Hepatocyte (in vitro differentiated cells): ENCODE data around the gene SMIM7. TPM values are rescaled to one million over a fixed set of nuclear protein-coding genes. Genes with fewer than 3 reads are reported as not detected.

Experiments used
- DNase-seq: peaks from one replicate; pipeline ENCODE4 v3.0.0-alpha.2; 2016; ENCODE audit warnings: low spot score
- H2AFZ ChIP-seq: fragments of 200-600 bp; sonication (generic); 2 replicates; pipeline ENCODE4 v1.6.0; 2016; ENCODE audit warnings: antibody characterized with exemption, mild to moderate bottlenecking
- H3K27ac ChIP-seq: fragments of 200-600 bp; sonication (generic); 2 replicates; pipeline ENCODE4 v1.5.1; 2016; ENCODE audit warnings: mild to moderate bottlenecking
- H3K27me3 ChIP-seq: fragments of 200-600 bp; sonication (generic); 2 replicates; pipeline ENCODE4 v1.6.1; 2016
- H3K36me3 ChIP-seq: fragments of 200-600 bp; sonication (generic); replicated peaks from 2 replicates; pipeline ENCODE4 v1.5.1; 2016; ENCODE audit warnings: low read depth; ENCODE audit not compliant: insufficient read depth
- H3K4me1 ChIP-seq: fragments of 200-600 bp; sonication (generic); 2 replicates; pipeline ENCODE4 v1.5.1; 2016; ENCODE audit warnings: mild to moderate bottlenecking, moderate library complexity; ENCODE audit not compliant: insufficient read depth
- H3K4me2 ChIP-seq: fragments of 200-600 bp; sonication (generic); 2 replicates; pipeline ENCODE4 v1.6.0; 2016
- H3K4me3 ChIP-seq: fragments of 200-600 bp; sonication (generic); 2 replicates; pipeline ENCODE4 v1.5.1; 2016; ENCODE audit warnings: mild to moderate bottlenecking
- H3K79me2 ChIP-seq: fragments of 200-600 bp; sonication (generic); 2 replicates; pipeline ENCODE4 v1.6.0; 2017; ENCODE audit warnings: mild to moderate bottlenecking
- H3K9me2 ChIP-seq: fragments of 200-600 bp; sonication (generic); replicated peaks from 2 replicates; pipeline ENCODE4 v1.6.0; 2017; ENCODE audit warnings: mild to moderate bottlenecking; ENCODE audit not compliant: insufficient read depth
- H3K9me3 ChIP-seq: fragments of 200-600 bp; sonication (generic); 2 replicates; pipeline ENCODE4 v1.5.1; 2016; ENCODE audit warnings: low read depth, mild to moderate bottlenecking
- H4K20me1 ChIP-seq: fragments of 200-600 bp; sonication (generic); 2 replicates; pipeline ENCODE4 v1.6.0; 2016; ENCODE audit warnings: mild to moderate bottlenecking; ENCODE audit not compliant: insufficient read depth, poor library complexity, severe bottlenecking
- EZH2 ChIP-seq: fragments of 200-600 bp; sonication (generic); IDR thresholded peaks from 2 replicates; pipeline ENCODE4 v1.6.1; 2016; ENCODE audit warnings: antibody characterized with exemption, mild to moderate bottlenecking, borderline replicate concordance
- EZH2phosphoT487 ChIP-seq: fragments of 200-600 bp; sonication (generic); IDR thresholded peaks from one replicate; pipeline ENCODE4 v1.6.1; 2018; ENCODE audit warnings: antibody characterized with exemption, mild to moderate bottlenecking, low read depth, moderate library complexity; ENCODE audit not compliant: unreplicated experiment, severe bottlenecking
- WGBS: methylation state at CpG from one replicate; pipeline ENCODE4 v1.1.6; 2016; ENCODE audit warnings: low lambda C conversion rate; ENCODE audit errors: missing lambda C conversion rate; 5-methylcytosine and 5-hydroxymethylcytosine counted together
- polyA plus RNA-seq: library from polyadenylated mRNA; unstranded; fragments of >200 nt; fragmentation: Nextera tagmentation; extraction: Ambion mirVana; gene quantifications from 2 replicates; pipeline ENCODE4 v1.2.1, GENCODE V29; 2016
- total RNA-seq: library from RNA; depleted of rRNA; stranded (reverse); fragments of >200 nt; gene quantifications from 2 replicates; pipeline ENCODE4 v1.2.3, GENCODE V29; 2014
- TF ChIP-seq, protein P1 (sequence below): fragments of 200-600 bp; sonication (generic); IDR thresholded peaks from 2 replicates; pipeline ENCODE4 v1.5.1; 2016; ENCODE audit warnings: antibody characterized with exemption, mild to moderate bottlenecking; ENCODE audit not compliant: poor library complexity

The SMIM7 gene
- total and polyA plus RNA-seq, 2 experiments from 2014 or later: 99.2 to 141 TPM

DNA sequence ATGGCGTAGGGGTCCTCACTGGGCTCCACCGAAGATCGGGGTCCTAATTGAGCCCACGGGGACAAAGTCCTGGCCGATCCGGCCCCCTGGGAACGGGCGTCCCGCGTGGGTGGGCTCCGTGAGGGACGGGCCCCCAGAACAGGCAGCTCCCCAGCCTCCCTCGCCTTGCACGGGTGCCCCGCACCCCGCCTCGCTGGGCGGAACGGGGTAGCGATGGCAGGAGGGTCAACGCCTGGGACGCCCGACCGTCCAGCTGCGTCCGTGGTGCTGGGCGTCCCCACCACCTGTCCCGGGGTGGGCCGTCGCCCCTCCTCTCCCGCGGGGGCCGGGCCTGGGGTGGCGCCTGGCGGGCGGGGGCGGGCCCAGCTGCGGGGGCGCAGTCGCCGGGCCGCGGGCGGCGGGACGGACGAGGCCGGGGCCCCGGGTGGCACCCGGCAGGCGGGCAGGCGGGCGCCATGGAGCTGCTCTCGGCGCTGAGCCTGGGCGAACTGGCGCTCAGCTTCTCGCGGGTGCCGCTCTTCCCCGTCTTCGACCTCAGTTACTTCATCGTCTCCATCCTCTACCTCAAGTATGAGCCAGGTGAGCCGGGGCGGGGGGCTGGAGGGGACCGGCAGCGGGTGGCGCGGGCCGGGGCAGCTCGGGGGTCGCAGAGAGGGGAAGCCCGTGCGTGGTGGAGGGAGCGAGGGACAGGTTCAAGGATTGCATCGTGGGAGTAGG, 977 bp upstream of the SMIM7 start, which contains the start of gene TMEM38A:
TMEM38A (plus strand) TSS at position 377 of the 717 bp plus-strand sequence; CDS start at position 456, 79 bp downstream.
- Histone ChIP-seq H2AFZ (peak within 1 kb of the TSS; percentile 92), H3K4me3 (peak within 1 kb of the TSS; percentile 80), H3K27me3 (no peaks in the 10 kb centered on the region), H3K4me2 (peak within 1 kb of the TSS; percentile 89), H3K79me2 (peaks cover 42% of the 10 kb centered on the region), H3K4me1 (peaks cover 10% of the 10 kb centered on the region), H3K27ac (peak within 1 kb of the TSS; percentile 94), H3K9me2 (no peaks in the 10 kb centered on the region), H3K9me3 (no peaks in the 10 kb centered on the region), H3K36me3 (no peaks in the 10 kb centered on the region), H4K20me1 (peaks cover 26% of the 10 kb centered on the region)
- 3% methylated on average over 24 of the region's 76 CpGs for WGBS
- DNase-seq: peak; percentile 77
- no peak for TF ChIP-seq EZH2
- TF ChIP-seq, protein P1, sequence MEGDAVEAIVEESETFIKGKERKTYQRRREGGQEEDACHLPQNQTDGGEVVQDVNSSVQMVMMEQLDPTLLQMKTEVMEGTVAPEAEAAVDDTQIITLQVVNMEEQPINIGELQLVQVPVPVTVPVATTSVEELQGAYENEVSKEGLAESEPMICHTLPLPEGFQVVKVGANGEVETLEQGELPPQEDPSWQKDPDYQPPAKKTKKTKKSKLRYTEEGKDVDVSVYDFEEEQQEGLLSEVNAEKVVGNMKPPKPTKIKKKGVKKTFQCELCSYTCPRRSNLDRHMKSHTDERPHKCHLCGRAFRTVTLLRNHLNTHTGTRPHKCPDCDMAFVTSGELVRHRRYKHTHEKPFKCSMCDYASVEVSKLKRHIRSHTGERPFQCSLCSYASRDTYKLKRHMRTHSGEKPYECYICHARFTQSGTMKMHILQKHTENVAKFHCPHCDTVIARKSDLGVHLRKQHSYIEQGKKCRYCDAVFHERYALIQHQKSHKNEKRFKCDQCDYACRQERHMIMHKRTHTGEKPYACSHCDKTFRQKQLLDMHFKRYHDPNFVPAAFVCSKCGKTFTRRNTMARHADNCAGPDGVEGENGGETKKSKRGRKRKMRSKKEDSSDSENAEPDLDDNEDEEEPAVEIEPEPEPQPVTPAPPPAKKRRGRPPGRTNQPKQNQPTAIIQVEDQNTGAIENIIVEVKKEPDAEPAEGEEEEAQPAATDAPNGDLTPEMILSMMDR: no peak
- no peak for TF ChIP-seq EZH2phosphoT487

DNA sequence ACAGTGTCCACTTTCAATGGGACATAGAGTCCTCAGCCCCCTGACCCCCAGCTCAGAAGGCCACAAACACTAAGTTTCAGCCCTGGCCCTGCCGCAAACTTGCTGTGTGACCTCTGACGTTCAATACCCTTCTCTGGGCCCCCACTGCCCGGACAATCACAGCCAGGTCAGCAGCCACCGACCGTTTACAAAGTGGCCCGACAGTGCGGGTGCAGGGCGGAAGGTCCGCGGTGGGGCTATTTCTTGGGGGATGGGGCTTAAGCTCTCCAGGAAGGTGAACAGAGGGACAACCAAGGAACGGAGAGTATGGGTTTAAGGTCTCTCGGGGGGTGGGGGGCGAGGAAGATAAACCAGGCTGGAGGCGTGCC, 496 bp downstream of the SMIM7 start:
- peak overlapping the region; percentile 36 for H3K27ac ChIP-seq
- 4% methylated on average over 11 of the region's 14 CpGs for WGBS
- TF ChIP-seq EZH2phosphoT487 (no peak), EZH2 (no peak)
- TF ChIP-seq, protein P1: no peak
- H3K4me1 ChIP-seq: peaks cover 10% of the 10 kb centered on the region
- H3K36me3 ChIP-seq: peaks cover 3% of the 10 kb centered on the region
- peak overlapping the region; percentile 93 for H3K4me2 ChIP-seq
- H2AFZ ChIP-seq: no peak overlapping the region
- DNase-seq: no peak
- H3K9me2 ChIP-seq: no peaks in the 10 kb centered on the region
- peak overlapping the region; percentile 56 for H3K4me3 ChIP-seq
- peaks cover 47% of the 10 kb centered on the region for H3K79me2 ChIP-seq
- peaks cover 32% of the 10 kb centered on the region for H4K20me1 ChIP-seq
- H3K27me3 ChIP-seq: no peaks in the 10 kb centered on the region
- no peaks in the 10 kb centered on the region for H3K9me3 ChIP-seq

DNA sequence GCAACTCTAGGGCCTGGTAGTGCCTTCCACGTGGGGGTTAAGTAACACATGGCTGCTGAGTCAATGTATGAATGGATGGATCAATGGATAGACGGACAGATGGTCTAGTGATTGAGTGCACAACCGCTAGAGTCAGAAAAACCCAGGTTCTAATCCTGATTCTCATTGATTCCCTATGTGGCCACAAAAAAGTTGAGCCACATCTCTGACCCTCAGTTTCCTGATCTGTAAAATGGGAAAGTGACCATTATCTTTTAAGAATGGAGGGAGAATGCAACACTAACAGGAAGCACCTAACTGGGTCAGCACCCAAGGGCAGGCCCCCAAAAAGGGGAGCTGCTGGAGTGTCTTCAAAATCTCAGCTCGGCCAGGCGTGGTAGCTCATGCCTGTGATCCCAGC, 2.6 kb downstream of the SMIM7 start:
- Histone ChIP-seq H3K4me3 (no peak overlapping the region), H3K79me2 (peaks cover 50% of the 10 kb centered on the region), H3K27ac (no peak overlapping the region), H3K4me2 (no peak overlapping the region), H3K27me3 (no peaks in the 10 kb centered on the region), H3K9me2 (no peaks in the 10 kb centered on the region), H2AFZ (no peak overlapping the region), H3K9me3 (no peaks in the 10 kb centered on the region), H3K36me3 (peaks cover 3% of the 10 kb centered on the region), H3K4me1 (peaks cover 10% of the 10 kb centered on the region), H4K20me1 (peaks cover 35% of the 10 kb centered on the region)
- TF ChIP-seq, protein P1: no peak
- TF ChIP-seq EZH2phosphoT487 (no peak), EZH2 (no peak)
- 87% methylated on average over 5 of the region's 5 CpGs for WGBS
- no peak for DNase-seq
